Prostate gland (tissue), 1 donor: ENCODE results near the gene ANKS4B.

Experiments
- POLR2A ChIP-seq: fragments of 450-650 bp; IDR thresholded peaks from one replicate; pipeline ENCODE4 v1.6.1; 2016; ENCODE audit warnings: antibody characterized with exemption, mild to moderate bottlenecking
- POLR2AphosphoS5 ChIP-seq: sonication (generic); formaldehyde crosslinking; IDR thresholded peaks from one replicate; pipeline ENCODE4 v1.6.1; 2017; ENCODE audit warnings: antibody characterized with exemption

DNA sequence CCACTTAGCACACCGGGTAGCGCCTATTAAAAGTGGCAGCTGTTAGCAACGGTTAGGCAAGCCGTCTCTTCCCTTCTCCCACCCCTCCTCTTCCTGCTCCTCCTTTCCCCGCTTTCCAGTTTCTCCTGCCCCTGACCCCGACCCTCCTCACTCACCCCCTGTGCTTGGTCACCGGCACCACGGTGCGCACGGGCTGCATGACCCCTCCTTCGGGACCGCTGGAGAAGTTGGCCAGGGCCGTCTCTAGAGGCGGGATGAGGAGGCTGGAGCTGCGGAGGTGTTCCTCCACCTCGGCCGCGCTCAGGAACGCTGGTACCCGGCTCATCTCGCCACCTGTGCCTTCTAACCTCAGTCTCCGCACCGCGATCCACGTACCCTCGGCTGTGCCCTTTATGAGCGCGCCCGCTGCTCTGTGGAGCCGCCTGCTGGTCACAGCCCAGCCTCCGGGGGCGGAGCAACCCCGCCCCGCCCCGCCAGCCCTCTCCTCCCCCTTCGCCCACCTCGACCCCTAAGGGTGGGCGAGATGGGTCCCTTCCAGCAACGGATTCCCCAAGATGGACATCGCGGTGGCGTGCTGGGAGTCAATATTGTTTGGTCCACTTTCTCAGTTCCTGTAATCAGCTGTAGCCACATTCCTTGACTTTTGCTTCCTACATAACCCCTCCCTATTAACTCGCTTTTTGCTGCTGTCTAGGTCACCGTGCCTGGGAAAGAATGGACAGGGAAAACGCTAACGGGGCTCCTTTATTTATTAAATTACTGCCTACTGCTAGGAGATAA, 44.6 kb downstream of the ANKS4B start, which contains the start of gene CRYM:
- TF ChIP-seq POLR2AphosphoS5 (peak; percentile 25), POLR2A (peak; percentile 16)
